HEK293 (cell line): Measurements from ENCODE around the gene COX7A1.

Experiments used
- ATF2 ChIP-seq: fragments of 450-650 bp; formaldehyde crosslinking; IDR thresholded peaks from 2 replicates; pipeline ENCODE4 v1.5.1; 2016; ENCODE audit warnings: missing biosample characterization, missing genetic modification characterization, low read depth
- HIC1 ChIP-seq: fragments of 450-650 bp; formaldehyde crosslinking; IDR thresholded peaks from 2 replicates; pipeline ENCODE4 v1.5.1; 2016; ENCODE audit warnings: missing biosample characterization, missing genetic modification characterization
- HOXD13 ChIP-seq: sonication (generic); formaldehyde crosslinking; IDR thresholded peaks from 2 replicates; pipeline ENCODE4 v1.8.0; 2022; ENCODE audit warnings: missing genetic modification reagents, borderline replicate concordance
- KLF7 ChIP-seq: fragments of 450-650 bp; formaldehyde crosslinking; IDR thresholded peaks from 2 replicates; pipeline ENCODE4 v1.5.1; 2016; ENCODE audit warnings: missing biosample characterization, missing genetic modification characterization, borderline replicate concordance
- MZF1 ChIP-seq: fragments of 450-650 bp; formaldehyde crosslinking; IDR thresholded peaks from 2 replicates; pipeline ENCODE4 v1.5.1; 2017; ENCODE audit warnings: missing biosample characterization, missing genetic modification characterization, borderline replicate concordance
- OSR2 ChIP-seq: fragments of 450-650 bp; formaldehyde crosslinking; IDR thresholded peaks from 2 replicates; pipeline ENCODE4 v1.5.1; 2016; ENCODE audit warnings: missing biosample characterization, missing genetic modification characterization
- PRDM1 ChIP-seq: fragments of 450-650 bp; formaldehyde crosslinking; IDR thresholded peaks from 2 replicates; pipeline ENCODE4; 2016; ENCODE audit warnings: missing biosample characterization, missing genetic modification characterization
- TRIM28 ChIP-seq: IDR thresholded peaks from 2 replicates; pipeline ENCODE4 v1.6.1; 2011; ENCODE audit warnings: low read length, control low read depth, borderline replicate concordance
- YY2 ChIP-seq: fragments of 450-650 bp; formaldehyde crosslinking; IDR thresholded peaks from 2 replicates; pipeline ENCODE4 v1.5.1; 2016; ENCODE audit warnings: missing biosample characterization, missing genetic modification characterization
- ZBTB49 ChIP-seq: fragments of 450-650 bp; formaldehyde crosslinking; IDR thresholded peaks from 2 replicates; pipeline ENCODE4 v1.5.1; 2016; ENCODE audit warnings: missing biosample characterization, missing genetic modification characterization, low read depth
- ZFHX2 ChIP-seq: fragments of 450-650 bp; formaldehyde crosslinking; conservative IDR thresholded peaks from 2 replicates; pipeline ENCODE4 v1.5.1; 2016; ENCODE audit warnings: missing biosample characterization, missing genetic modification characterization
- ZNF114 ChIP-seq: fragments of 450-650 bp; formaldehyde crosslinking; IDR thresholded peaks from 2 replicates; pipeline ENCODE4 v1.5.0; 2017; ENCODE audit warnings: missing biosample characterization, missing genetic modification characterization
- ZNF121 ChIP-seq: fragments of 450-650 bp; formaldehyde crosslinking; IDR thresholded peaks from 2 replicates; pipeline ENCODE4 v1.5.1; 2016; ENCODE audit warnings: missing biosample characterization, missing genetic modification characterization
- ZNF292 ChIP-seq: fragments of 450-650 bp; formaldehyde crosslinking; IDR thresholded peaks from 2 replicates; pipeline ENCODE4 v1.5.1; 2016; ENCODE audit warnings: low read depth, missing biosample characterization, missing genetic modification characterization, borderline replicate concordance
- ZNF302 ChIP-seq: fragments of 450-650 bp; formaldehyde crosslinking; IDR thresholded peaks from 2 replicates; pipeline ENCODE4 v1.5.1; 2016; ENCODE audit warnings: missing biosample characterization, missing genetic modification characterization, low read depth
- ZNF311 ChIP-seq: fragments of 450-650 bp; formaldehyde crosslinking; IDR thresholded peaks from 2 replicates; pipeline ENCODE4 v1.5.1; 2017; ENCODE audit warnings: missing biosample characterization, missing genetic modification characterization, borderline replicate concordance
- ZNF341 ChIP-seq: fragments of 450-650 bp; formaldehyde crosslinking; IDR thresholded peaks from 2 replicates; pipeline ENCODE4; 2016; ENCODE audit warnings: low read depth, missing biosample characterization, missing genetic modification characterization
- ZNF549 ChIP-seq: fragments of 450-650 bp; IDR thresholded peaks from 2 replicates; pipeline ENCODE4 v1.5.1; 2018; ENCODE audit warnings: missing biosample characterization, missing genetic modification characterization, mild to moderate bottlenecking, inconsistent platforms, moderate library complexity
- ZNF600 ChIP-seq: fragments of 450-650 bp; formaldehyde crosslinking; IDR thresholded peaks from 2 replicates; pipeline ENCODE4 v1.5.1; 2016; ENCODE audit warnings: missing biosample characterization, missing genetic modification characterization
- ZNF776 ChIP-seq: fragments of 450-650 bp; formaldehyde crosslinking; IDR thresholded peaks from 2 replicates; pipeline ENCODE4 v1.5.0; 2017; ENCODE audit warnings: missing biosample characterization, missing genetic modification characterization, borderline replicate concordance
- ZNF843 ChIP-seq: fragments of 450-650 bp; formaldehyde crosslinking; IDR thresholded peaks from 2 replicates; pipeline ENCODE4 v1.5.1; 2016; ENCODE audit warnings: missing biosample characterization, missing genetic modification characterization
- ZSCAN16 ChIP-seq: fragments of 450-650 bp; formaldehyde crosslinking; IDR thresholded peaks from 2 replicates; pipeline ENCODE4 v1.5.1; 2016; ENCODE audit warnings: missing biosample characterization, missing genetic modification characterization
- ZSCAN5A ChIP-seq: fragments of 450-650 bp; formaldehyde crosslinking; IDR thresholded peaks from 2 replicates; pipeline ENCODE4 v1.5.1; 2016; ENCODE audit warnings: missing biosample characterization, missing genetic modification characterization
- TF ChIP-seq, protein P1 (sequence below): fragments of 450-650 bp; formaldehyde crosslinking; IDR thresholded peaks from 2 replicates; pipeline ENCODE4 v1.5.0; 2017; ENCODE audit warnings: missing biosample characterization, missing genetic modification characterization, borderline replicate concordance
- TF ChIP-seq, protein P2 (sequence below): fragments of 450-650 bp; formaldehyde crosslinking; IDR thresholded peaks from 2 replicates; pipeline ENCODE4 v1.5.1; 2017; ENCODE audit warnings: missing biosample characterization, missing genetic modification characterization
- TF ChIP-seq, protein P3 (sequence below): fragments of 450-650 bp; formaldehyde crosslinking; IDR thresholded peaks from 2 replicates; pipeline ENCODE4 v1.5.1; 2016; ENCODE audit warnings: missing biosample characterization, missing genetic modification characterization

Gene COX7A1

DNA sequence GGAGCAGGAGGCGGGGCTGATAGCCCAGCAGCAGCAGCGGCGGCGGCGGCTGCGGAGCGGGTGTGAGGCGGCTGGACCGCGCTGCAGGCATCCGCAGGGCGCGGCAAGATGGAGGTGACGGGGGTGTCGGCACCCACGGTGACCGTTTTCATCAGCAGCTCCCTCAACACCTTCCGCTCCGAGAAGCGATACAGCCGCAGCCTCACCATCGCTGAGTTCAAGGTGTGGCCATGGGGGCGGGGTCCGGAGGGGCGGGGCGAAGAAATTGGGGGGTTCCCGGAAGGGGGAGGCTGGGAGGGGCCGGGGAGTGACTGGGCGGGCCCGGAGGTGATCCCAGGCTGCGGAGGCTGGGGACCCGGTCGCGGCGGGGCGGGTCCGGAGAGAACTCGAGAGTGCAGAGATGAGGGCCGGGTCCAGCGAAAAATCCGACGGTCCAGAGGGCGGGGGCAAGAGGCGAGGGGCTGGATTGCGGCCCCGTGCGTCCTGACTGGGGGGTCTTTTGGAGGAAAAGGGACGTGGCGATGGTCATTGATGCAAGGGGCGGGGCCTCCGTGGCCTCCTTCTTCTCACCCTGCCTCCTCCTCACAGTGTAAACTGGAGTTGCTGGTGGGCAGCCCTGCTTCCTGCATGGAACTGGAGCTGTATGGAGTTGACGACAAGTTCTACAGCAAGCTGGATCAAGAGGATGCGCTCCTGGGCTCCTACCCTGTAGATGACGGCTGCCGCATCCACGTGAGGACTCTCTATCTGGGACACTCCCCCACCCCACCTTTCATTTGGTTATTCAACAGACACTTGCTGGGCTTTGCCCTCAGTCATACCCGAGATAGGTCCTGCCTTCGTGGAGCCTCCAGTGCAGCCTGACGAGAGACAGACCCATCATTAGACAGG, 36.5 kb downstream of the COX7A1 start, which contains the start of gene TBCB (continued):
- TF ChIP-seq ZNF549 (tag by site-specific recombination) (no peak), YY2 (tag by site-specific recombination) (peak; percentile 74; the same call in 1 of the 2 replicates), ZNF292 (tag by site-specific recombination) (no peak), MZF1 (no peak), OSR2 (tag by site-specific recombination) (no peak), ZNF600 (tag by site-specific recombination) (no peak), ZSCAN5A (tag by site-specific recombination) (0 out of 2 replicates have a peak, but pooled peaks have one; percentile 55), ZNF311 (tag by site-specific recombination) (no peak), TRIM28 (no peak), ZNF843 (tag by site-specific recombination) (no peak; the same call in 1 of the 2 replicates), ZSCAN16 (no peak), ZBTB49 (tag by site-specific recombination) (no peak), HIC1 (tag by site-specific recombination) (no peak), KLF7 (peak; percentile 95), ZNF121 (tag by site-specific recombination) (no peak; the same call in 1 of the 2 replicates), PRDM1 (tag by site-specific recombination) (no peak), ZNF776 (tag by site-specific recombination) (no peak), HOXD13 (CRISPR knock-in tag) (no peak), ZNF341 (tag by site-specific recombination) (peak; percentile 17; the same call in 1 of the 2 replicates), ATF2 (tag by site-specific recombination) (no peak), ZNF302 (tag by site-specific recombination) (no peak), ZFHX2 (tag by site-specific recombination) (peak; percentile 55), ZNF114 (tag by site-specific recombination) (no peak)
- TF ChIP-seq, protein P1, sequence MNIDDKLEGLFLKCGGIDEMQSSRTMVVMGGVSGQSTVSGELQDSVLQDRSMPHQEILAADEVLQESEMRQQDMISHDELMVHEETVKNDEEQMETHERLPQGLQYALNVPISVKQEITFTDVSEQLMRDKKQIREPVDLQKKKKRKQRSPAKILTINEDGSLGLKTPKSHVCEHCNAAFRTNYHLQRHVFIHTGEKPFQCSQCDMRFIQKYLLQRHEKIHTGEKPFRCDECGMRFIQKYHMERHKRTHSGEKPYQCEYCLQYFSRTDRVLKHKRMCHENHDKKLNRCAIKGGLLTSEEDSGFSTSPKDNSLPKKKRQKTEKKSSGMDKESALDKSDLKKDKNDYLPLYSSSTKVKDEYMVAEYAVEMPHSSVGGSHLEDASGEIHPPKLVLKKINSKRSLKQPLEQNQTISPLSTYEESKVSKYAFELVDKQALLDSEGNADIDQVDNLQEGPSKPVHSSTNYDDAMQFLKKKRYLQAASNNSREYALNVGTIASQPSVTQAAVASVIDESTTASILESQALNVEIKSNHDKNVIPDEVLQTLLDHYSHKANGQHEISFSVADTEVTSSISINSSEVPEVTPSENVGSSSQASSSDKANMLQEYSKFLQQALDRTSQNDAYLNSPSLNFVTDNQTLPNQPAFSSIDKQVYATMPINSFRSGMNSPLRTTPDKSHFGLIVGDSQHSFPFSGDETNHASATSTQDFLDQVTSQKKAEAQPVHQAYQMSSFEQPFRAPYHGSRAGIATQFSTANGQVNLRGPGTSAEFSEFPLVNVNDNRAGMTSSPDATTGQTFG (tag by site-specific recombination) = no peak
- TF ChIP-seq, protein P2, sequence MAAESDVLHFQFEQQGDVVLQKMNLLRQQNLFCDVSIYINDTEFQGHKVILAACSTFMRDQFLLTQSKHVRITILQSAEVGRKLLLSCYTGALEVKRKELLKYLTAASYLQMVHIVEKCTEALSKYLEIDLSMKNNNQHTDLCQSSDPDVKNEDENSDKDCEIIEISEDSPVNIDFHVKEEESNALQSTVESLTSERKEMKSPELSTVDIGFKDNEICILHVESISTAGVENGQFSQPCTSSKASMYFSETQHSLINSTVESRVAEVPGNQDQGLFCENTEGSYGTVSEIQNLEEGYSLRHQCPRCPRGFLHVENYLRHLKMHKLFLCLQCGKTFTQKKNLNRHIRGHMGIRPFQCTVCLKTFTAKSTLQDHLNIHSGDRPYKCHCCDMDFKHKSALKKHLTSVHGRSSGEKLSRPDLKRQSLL (tag by site-specific recombination) = no peak
- TF ChIP-seq, protein P3, sequence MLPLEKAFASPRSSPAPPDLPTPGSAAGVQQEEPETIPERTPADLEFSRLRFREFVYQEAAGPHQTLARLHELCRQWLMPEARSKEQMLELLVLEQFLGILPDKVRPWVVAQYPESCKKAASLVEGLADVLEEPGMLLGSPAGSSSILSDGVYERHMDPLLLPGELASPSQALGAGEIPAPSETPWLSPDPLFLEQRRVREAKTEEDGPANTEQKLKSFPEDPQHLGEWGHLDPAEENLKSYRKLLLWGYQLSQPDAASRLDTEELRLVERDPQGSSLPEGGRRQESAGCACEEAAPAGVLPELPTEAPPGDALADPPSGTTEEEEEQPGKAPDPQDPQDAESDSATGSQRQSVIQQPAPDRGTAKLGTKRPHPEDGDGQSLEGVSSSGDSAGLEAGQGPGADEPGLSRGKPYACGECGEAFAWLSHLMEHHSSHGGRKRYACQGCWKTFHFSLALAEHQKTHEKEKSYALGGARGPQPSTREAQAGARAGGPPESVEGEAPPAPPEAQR (tag by site-specific recombination) = no peak
